Left lobe of liver (tissue), 2 donors: ENCODE results near the gene KCNIP4. TPM values are rescaled to one million over a fixed set of nuclear protein-coding genes. Genes with fewer than 3 reads are reported as not detected.
A peak's percentile ranks its signal among the peaks of the same experiment; 100 is the strongest.
"Not testable (repeated sequence)": the region's sequence is repeated elsewhere in the genome, so short reads cannot be mapped to it uniquely, and the experiment has no call there.

Source experiments
- ATAC-seq: fragments of 200-7000 bp; cut with Tn5 transposase; one replicate; pipeline ENCODE4 v1.9.1; 2020; ENCODE audit warnings: mild to moderate bottlenecking, moderate library complexity
- DNase-seq: peaks from one replicate; pipeline ENCODE4 v3.0.0-alpha.2; 2020; ENCODE audit warnings: low spot score
- total RNA-seq: library from RNA; stranded (reverse); gene quantifications from one replicate; pipeline ENCODE4 v1.2.1, GENCODE V29; 2021
- donor health status: DM: no; HTN: no; CAD: no; lungs with moderate emphysema.
- donor health status: DM: no; HTN: yes; CAD: no.

Gene KCNIP4
- not detected for total RNA-seq

- no peak for DNase-seq
- no peak for ATAC-seq
Measured at GRCh38 chr4:21948347-21949072, at the start of gene KCNIP4. Gene KCNIP4 (minus strand): TSS chr4:21948772.

GRCh38 chr4:21996618-21997017 lies 48.0 kb upstream of the KCNIP4 start:
- DNase-seq, ATAC-seq: not testable (repeated sequence)

GRCh38 chr4:21992330-21992729 lies 43.8 kb upstream of the KCNIP4 start:
- no peak for ATAC-seq
- DNase-seq, result no peak

DNA sequence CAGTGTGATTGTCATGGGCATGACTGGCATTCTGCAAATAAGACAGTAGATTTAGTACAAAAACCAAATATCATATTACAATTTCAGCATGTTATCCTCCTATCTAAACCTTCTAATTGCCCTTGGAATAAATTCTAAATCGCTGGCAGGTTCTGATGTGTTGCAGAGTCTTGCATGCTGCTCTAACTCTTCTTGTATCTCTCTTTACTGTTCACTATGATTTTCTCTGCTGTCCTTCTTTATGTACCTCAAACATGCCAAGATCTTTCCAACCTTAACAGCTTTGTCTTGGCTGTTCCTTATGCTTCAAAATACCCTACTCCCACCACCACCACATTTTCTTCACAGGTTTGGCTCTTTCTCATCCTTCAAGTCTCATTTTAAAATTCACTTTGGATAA lies 43.0 kb upstream of the KCNIP4 start:
- DNase-seq (no peak), ATAC-seq (no peak)

DNA sequence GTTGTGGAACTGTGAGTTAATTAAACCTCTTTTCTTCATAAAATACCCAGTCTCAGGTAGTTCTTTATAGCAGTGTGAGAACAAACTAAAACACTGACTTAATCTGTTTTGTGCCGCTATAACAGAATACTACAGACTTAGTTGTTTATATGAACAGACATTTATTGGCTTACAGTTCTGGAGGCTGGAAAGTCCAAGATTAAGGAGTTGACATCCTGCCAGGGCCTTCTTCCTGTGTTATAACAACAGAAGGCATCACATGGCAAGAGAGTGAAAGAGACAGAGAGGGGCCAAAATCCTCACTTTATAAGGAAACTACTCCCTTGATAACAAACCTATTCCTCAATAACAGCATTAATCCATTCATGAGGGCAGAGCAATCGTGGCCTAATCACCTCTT lies 42.5 kb upstream of the KCNIP4 start:
- DNase-seq (no peak), ATAC-seq (no peak)

DNA sequence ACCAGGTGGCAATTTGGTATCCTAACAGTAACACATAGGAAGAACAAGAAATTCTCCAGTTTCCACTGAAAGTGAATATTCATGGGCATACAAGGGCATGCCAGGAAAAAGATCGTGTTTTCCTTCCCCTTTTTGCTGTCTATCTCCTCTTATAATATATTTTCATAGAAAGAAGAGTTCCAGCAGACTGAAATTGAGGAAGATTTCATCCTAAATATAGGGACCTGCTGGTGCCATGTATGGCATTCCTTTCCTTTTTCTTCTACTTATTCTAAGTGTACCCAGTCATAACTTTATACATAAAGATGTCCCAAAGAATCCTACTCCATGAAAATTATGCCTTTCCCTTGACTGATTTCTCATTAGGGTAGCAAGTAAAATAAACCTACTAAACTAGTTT lies 40.8 kb upstream of the KCNIP4 start:
- ATAC-seq (no peak), DNase-seq (no peak)

DNA sequence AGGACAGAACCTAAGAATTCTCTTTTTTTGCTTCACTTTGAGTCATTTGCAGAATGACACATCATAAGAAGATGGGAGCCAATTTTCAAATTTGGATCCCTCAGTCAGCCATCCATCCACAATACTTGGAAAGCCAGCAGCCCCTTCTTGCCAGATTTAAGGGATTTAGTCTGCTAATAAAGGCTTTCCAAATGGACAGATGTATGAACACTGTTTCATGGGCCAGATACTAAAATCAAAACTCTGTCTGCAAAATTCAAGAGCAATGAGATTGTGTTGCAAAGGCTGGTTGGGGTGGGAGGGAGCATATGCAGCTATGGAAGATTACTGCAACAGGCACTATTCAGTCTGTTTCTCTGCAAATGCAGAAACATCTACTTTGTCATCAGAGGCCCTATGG lies 37.7 kb upstream of the KCNIP4 start:
- no peak for ATAC-seq
- no peak for DNase-seq

GRCh38 chr4:21982087-21982486 lies 33.5 kb upstream of the KCNIP4 start:
- no peak for ATAC-seq
- DNase-seq, result no peak

GRCh38 chr4:21979196-21979595 lies 30.6 kb upstream of the KCNIP4 start:
- DNase-seq (no peak), ATAC-seq (no peak)

DNA sequence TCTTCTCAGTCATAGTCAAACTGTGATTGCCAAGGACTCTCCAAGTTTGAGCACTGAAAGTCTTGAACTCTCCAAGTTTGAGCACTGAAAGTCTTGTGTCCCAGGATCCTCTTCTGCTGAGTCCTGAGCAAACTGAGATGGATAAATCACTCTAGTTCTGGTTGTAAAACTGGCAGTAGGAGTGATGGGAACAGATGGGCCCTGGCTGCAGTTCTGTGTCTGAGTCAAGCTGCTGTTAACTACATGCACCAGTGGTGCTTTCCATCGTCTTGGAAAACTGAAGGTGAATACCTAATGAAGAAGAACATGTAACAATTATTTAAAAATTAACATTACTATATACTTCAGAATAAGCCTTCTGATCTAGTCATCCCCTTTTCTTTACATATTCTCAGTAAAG lies 27.6 kb upstream of the KCNIP4 start:
- ATAC-seq (no peak), DNase-seq (no peak)

DNA sequence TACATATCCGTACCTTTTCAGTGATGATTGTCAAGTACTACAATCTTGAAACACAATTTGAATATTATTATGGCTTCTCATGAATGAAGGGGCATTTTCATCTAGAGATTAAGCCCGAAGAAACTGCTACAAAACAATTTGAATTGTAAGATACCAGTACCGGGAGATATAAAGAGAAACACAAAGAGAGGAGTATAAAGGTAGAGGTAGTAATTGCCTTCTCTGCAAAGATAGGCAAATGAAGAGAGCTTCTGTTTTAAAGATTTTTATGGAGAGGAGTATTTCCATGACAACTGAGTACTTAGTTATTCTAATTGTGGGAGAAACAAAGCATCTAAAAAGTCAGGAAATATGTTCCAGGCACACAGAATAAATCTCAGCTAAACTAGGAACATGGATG lies 25.3 kb upstream of the KCNIP4 start:
- ATAC-seq (no peak), DNase-seq (no peak)

GRCh38 chr4:21964762-21965319 lies 16.3 kb upstream of the KCNIP4 start:
- ATAC-seq, result no peak

DNA sequence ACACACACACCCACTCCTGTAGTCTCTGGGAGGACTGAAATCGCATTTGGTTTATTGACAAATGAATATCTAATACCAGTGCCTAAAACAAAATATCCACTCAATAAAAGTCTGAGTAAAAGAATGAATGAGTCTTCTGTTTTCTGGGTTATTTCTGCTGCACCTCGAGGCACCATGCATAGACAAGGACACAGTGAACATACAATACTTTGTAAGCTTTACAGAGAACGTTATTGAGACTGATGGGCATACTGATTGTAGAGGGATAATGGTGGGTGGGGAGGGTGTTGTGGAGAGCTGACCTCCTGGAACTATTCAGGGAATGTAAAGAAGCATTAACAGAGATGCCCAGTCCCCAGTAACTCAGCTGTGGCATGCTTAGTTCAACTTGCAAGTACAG lies 14.1 kb upstream of the KCNIP4 start:
- DNase-seq (no peak), ATAC-seq (no peak)

More at GRCh38 chr4:21964762-21965319, 16.3 kb upstream of the KCNIP4 start:
- DNase-seq, result no peak

DNA sequence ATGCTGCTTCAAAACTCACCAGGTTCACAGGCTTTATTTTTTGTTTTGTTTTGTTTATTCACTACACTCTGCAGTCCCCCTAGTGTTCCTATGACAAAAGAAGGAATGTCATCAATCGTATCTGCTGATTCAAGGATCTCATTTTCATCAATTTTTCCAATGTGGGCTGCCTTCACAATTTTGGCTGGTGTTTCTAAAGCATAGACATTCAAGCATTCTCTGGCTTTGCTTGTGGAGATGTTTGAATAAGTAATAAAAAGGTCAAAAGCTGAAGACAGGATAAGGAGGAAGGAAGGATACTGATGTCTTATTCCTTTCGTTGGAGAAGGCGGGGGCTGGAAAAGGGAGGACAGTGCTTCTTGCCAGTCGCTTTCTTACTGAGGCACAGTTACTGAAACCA lies 12.2 kb upstream of the KCNIP4 start:
- DNase-seq, result no peak
- no peak for ATAC-seq

DNA sequence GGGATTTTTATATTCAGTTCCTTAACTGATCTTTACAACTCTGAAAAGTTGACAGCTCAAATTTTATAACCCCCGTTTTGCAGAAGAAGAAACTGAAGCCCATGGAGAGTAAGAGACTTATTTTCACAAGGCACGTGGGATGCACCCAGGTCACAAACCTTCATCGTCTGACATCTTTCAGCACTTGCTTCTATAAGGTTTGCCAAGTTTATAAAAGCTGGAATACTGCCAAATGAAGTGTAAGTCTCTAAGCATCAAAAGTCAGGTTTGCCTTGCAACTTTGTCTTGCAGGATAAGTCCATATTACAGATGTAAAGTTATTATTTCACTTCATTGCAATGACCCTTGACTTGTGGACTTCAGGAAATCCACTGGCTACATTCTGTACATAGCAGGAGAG lies 6.3 kb upstream of the KCNIP4 start:
- no peak for DNase-seq

DNA sequence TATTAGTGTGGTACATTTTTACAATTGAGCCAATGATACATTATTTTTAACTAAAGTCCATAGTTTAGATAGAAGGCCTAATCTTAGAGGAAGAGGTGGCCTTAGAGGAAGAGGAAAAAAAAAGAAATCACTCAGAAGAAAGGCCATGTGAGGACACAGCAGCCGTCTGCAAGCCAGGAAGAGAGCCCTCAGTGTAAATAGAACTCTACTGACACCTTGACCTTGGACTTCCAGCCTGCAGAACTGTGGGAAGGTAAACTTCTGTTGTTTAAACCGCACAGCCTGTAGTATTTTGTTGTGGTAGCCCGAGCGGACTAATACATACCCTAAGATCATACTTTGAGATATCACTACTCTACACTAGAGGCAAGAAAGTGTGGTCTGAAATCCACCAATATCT lies 5.1 kb upstream of the KCNIP4 start:
- DNase-seq (no peak), ATAC-seq (no peak)

More for the DNA sequence above, 6.3 kb upstream of the KCNIP4 start:
- no peak for ATAC-seq

DNA sequence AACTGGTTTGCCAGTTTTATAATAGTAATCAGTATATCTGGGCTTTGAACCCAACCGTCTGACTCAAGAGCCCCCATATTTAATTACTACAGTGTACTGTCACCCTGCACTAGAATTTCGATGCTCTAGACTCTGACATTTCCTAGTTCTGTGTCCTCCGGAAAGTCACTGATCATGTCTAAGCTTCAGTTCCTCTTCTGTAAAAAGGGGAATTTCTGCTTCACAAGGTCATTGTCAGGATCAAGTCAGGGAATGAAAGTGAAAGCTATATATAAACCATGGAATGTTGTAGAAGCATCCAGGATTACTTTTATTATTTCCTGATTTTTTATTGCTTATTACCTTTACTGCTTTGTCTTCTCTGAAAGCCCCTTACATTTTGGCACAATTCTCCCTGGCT lies 4.0 kb upstream of the KCNIP4 start:
- ATAC-seq (peak; percentile 33), DNase-seq (no peak)

DNA sequence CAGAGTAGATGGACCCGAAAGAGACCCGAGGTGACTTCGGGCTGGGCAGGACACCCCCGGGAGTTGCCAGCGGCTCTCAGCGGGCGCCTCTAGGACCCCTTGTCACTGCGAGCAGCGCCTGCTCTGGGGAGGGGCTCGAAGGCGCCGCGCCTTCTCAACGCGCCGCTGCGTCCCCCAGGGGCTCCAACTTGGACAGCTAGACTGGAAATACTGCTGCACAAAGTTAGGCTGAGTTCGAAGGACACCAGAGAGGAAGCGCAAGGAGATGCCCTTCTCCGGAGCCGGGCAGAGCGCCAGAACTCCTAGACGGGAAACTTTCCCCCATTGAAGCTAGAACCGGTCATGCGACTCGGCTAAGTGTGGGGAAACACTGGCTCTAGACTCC lies 493 bp upstream of the KCNIP4 start:
- ATAC-seq (peak; percentile 25), DNase-seq (no peak)

GRCh38 chr4:21947791-21948346 lies 703 bp downstream of the KCNIP4 start:
- ATAC-seq (no peak), DNase-seq (no peak)

DNA sequence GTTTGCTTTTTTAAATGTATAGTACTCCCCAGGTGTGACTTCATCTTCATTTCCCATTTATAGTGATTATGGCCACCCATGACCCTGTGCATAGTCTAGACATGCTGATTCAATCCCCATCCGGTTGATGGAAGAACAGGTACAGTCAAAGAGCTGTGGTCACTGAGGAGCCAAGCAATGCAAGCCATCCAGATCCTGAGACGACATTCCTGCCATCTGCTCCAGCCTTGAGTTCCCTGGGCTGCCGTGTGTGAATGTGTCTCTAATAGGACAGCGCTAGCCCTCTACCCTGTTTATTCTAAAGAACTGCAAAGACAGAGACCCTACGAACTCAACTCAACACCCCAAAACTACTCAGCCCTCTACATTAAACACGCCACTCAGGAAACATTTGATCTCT lies 1.7 kb downstream of the KCNIP4 start:
- no peak for ATAC-seq
- DNase-seq, result no peak

DNA sequence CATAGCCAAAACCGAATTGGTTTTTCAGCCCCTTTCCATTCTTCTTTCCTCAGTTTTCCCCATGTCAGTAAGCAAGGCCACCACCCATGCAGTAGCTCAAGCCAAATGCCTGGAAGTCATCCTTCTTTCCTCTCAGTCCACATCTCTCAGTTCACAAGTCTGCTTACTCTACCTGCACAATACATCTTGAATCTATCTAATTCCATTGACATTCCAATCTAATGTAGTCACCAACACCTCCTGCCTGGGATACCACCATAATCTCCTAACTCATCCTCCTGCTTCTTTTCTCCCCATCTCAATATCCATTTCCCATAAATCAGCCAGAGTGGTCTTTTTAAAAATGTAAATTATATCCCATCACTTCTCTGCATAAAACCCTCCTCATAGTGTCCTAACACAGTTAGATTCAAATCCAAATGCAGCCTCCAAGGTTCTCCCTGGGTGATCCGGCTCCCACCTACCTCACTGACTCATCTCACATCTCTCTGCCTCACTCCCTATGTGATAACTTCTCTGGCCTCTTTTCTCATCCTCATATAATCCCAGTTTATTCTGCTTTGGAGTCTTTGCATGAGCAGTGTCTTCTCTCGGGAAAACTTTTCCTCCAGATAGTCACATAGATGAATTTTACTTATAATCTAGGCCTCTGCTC lies 26.9 kb downstream of the KCNIP4 start:
- DNase-seq (no peak), ATAC-seq (no peak)

DNA sequence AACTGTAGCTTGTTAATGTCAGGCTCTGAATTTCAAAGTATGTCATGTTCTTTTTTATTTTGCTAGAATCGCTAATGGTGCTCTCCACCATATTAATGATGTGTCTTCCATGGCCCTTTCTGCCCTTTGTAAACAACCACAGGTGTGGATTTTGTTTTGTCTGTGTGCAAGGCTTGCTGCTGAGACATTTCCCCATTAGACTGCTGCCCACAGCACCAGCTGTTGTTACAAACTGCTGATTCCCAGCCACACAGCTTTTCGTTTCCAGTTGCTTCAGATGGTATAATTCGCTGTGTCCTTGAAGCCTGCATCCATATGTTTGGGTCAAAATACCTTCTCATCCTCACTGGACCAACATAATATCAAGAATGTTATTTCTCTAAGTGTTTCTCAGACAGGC lies 32.8 kb downstream of the KCNIP4 start:
- no peak for ATAC-seq
- DNase-seq, result no peak
